Activated T-helper 1 cell treated with anti-CD3 and anti-CD28 coated beads, Interleukin-2, amount 50 U/mL, for 16 hours (primary cell): ENCODE measurements around the gene ASS1.
"Not testable (repeated sequence)": the region's sequence is repeated elsewhere in the genome, so short reads cannot be mapped to it uniquely, and the experiment has no call there.

Source experiments
- DNase-seq, 2 donors: peaks; one replicate each; pipeline ENCODE4 v3.0.0-alpha.2; 2020; ENCODE audit warnings: low read depth in 1 of 2, low spot score in 1 of 2

Gene ASS1

DNA sequence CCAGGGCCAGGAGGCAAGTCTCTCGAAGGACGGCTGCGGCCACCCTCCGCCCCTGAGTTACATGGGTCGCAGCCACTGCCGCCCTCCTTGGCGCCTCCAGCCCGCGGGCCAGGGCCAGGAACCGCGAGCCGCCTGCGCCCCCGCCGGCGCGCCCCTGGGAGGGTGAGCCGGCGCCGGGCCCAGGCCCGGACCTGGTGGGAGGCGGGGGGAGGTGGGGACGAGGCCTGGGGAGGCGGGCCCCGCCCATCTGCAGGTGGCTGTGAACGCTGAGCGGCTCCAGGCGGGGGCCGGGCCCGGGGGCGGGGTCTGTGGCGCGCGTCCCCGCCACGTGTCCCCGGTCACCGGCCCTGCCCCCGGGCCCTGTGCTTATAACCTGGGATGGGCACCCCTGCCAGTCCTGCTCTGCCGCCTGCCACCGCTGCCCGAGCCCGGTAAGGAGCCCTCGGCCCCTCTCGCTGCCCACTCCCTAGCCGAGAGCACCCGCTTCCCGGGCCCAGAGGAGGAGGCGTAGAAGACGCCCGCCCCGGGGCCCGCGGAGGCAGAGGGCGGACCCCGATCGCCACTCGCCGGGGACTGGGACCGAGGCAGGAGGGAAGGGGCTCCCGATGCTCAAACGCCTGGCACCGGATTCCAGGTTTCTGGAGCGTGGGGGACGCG is at the start of gene ASS1:
ASS1 (plus strand) TSS at position 397 of the 657 bp plus-strand sequence. CDS start 7,268 bp downstream, outside the sequence.
- peak in 1 of 2 donors; percentile 13 for DNase-seq

DNA sequence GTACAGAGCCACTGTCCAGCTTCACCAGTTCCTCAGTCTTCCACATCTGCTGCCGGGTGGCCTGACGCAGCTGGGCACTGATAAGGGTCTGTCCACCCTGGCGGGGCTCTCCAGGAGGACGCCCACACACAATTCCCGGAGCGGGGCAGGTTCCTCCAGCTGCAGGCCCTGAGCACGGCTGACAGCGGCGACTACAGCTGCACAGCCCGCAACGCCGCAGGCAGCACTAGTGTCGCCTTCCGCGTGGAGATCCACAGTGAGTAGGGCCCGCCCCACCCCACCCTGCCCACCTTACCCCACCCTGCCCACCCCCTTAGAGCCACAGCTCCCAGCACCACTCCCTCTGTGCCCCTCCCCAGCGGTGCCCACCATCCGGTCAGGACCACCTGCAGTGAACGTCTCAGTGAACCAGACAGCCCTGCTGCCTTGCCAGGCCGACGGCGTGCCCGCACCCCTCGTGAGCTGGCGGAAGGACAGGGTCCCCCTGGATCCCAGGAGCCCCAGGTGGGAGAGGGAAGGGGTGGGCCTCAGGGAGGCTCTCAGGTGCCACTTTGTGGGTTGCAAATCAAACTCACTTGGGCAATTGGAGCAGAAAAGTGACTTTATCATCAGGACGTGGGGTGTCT is 48.8 kb upstream of the ASS1 start:
- no peak for DNase-seq

DNA sequence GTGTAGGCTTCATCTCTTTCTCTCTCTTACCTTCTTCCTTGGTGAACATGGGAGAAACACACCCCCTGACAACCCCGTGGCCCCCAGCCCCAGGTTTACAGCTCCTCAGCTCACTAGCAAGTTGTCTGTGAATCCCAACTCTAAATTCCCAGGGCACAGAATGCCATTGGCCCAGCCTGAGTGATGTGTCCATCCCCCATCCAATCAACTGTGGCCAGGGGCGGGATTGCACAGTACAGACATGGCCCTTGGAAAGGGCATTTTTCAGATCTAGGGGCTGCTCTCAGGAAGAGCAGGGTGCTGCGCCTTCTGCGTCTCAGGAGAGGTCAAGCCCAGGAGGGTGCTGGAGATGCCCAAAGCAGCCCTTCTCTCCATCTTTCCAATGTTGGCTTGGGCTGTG is 48.2 kb upstream of the ASS1 start:
- DNase-seq, result no peak

DNA sequence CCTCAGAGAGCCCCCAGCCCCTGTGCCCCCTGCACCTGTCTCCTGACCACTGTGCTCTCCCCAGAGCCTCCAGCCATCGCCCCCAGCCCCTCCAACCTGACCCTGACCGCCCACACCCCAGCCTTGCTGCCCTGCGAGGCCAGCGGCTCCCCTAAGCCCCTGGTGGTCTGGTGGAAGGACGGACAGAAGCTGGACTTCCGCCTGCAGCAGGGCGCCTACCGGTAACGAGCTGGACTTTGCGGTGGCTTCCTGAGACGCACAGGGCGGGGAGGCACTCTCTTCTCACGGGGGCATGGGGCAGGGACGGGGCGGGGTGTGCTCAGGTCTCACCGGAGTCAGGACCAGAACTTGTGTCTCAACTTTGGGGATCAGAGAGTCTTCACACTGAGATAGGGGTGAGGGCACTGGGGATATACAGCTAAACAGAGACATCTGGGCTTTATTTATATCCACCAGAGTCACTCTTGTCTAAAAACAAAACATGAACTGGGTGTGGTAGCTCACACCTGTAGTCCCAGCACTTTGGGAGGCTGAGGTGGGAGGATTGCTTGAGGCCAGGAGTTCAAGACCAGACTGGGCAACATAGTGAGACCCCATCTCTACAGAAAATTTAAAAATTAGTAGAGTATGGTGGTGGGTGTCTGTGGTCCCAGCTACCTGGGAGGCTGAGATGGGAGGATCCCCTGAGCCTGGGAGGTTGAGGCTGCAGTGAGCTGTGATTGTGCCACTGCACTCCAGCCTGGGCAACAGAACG is 46.1 kb upstream of the ASS1 start:
- DNase-seq, result no peak

DNA sequence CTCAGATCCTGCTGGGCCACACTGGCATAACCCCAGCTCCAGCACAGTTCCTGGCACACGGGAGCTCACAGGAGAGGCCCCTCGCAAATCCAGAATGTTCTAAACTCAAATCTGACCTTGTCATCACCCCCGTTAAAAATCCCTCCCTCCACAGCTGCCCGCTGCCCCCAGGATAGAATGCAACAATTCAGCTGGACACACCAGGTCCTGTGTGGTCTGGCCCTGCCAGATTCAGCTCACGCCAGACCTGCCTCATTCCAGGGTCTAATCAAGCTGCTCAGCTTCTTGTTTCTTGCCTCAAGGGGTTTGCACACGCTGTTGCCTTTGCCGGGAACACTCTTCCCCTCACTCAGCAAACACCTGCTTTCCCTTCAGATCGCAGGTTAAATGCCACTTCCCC is 45.0 kb upstream of the ASS1 start:
- no peak for DNase-seq

DNA sequence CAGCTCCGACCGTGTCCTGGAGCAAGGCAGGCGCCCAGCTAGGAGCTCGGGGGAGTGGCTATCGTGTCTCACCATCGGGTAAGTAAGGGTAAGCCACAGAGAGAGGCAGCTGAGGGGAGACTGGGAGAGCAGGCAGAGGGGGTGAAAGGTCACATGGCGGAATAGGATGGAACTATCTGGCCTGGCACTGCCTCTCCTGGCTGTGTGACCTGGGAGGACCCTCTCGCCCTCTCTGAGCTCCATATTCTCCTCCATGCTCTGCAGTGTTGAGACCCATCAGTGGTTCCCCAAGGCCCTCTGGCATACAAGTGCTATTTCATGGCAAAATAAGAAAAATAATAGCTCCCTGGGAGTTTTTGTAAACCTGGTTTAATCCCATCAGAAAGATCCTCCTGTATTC is 43.9 kb upstream of the ASS1 start:
- no peak for DNase-seq

DNA sequence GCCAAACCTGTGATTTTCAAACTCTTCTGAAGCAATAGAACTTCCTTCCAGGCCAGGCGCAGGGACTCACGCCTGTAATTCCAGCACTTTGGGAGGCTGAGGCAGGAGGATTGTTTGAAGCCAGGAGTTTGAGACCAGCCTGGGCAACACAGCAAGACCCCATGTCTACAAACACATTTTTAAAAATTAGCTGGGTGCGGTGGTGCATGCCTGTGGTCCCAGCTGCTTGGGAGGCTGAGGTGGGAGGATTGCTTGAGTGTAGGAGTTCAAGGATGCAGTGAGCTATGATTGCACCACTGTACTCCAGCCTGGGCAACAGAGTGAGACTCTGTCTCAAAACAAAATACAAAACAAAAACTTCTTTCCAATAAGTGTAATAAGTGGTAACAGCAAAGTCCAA is 43.0 kb upstream of the ASS1 start:
- DNase-seq, result not testable (repeated sequence)

DNA sequence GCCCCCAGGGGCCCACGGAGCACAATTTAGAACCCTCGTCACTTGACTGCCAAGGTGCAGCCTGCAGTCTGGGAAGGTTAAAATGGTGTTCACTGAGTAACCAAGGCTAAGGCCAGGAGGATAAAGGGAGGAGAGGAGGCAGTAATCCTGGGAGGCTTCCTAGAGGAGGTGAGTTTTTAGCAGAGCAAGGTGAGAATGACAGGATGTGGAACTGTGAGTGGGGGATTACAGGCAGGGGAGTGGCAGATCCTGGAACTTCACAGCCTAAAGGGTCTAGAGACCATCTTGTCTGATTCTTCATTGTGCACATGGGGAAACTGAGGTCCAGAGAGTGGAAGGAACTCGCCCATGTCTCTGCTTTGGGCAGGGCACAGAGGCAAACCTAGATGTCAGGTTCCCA is 42.5 kb upstream of the ASS1 start:
- DNase-seq, result no peak

DNA sequence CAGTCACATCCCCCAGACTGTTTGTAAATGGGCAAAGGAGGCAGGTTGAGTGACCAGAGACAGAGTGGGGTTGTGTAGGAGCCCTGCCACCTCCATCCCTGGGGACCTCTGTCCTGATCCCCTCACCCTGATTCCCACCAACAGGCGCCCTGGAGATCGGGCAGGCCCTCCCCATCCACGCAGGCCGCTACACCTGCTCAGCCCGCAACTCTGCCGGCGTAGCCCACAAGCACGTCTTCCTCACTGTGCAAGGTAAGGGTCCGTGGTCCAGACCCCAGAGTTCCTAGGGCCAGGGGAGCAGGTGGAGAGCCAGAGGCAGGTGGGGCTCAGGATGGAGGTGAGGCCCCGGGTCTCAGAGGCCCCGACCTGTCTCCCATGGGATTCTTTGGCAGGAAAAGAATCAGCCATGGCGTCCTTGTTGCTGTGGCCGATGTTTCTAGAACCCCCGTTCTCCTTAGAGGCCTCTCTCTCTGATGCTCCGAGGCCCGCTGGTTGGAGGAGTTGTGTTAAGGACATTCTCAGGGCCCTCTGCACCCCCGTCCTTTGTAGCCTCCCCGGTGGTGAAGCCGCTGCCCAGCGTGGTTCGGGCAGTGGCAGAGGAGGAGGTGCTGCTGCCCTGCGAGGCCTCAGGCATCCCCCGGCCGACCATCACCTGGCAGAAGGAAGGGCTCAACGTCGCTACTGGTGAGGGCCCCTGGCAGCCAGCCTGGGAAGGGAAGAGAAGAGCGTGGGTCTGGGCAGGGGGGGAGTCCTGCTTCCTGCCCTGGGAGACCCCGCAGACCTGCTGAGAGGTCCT is 41.9 kb upstream of the ASS1 start:
- DNase-seq, result no peak

DNA sequence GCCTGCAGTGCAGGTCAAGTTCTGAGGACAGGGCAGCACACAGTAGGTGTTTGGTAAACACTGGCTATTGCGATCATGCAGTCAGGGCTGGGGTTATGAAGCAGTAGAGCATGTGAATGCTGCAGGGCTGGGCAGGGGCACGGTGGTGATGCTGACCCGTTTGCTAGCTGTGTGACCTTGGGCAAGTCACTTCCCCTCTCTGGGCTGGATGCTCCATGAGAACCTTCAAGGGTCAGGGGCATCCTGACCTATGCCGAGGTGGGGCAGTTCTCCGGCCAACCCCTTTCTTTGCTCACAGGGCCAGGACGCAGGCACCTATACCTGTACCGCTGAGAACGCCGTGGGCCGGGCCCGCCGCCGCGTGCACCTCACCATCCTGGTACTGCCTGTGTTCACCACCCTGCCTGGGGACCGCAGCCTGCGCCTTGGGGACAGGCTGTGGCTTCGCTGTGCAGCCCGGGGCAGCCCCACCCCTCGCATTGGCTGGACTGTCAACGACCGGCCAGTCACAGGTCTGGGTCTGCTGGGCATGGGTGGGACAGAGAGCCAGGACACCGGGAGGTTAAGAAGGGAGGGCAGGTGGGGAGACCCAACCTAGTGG is 39.0 kb upstream of the ASS1 start:
- DNase-seq, result no peak

DNA sequence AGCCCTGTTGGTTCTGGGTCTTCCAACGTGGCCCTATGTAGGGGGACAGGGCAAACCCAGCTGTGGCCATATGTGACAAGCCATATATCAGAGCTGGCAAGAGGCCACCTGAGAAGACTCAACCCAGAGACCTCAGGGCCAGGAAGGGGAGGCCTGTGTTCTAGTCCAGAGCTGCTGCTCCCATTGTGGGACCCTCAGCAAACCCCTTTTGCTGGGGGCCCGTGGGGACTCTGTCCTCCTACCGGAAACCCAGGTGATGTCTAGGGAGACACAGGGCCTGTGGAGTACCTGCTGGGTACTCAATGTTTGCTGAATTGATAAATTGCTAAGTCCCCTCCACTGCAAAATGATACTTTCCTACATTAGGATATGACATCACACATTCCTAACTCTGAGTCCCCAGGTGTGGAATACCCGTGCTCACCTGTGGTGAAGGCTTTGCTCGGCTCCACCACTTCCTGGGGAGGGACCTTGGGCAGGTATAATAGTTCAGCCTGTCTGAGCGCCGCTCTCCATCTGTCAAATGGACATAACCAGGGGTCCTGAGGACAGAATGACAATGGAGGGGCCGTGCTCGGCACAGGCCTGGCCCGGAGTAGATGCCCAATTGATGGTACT is 38.4 kb upstream of the ASS1 start:
- DNase-seq, result no peak

DNA sequence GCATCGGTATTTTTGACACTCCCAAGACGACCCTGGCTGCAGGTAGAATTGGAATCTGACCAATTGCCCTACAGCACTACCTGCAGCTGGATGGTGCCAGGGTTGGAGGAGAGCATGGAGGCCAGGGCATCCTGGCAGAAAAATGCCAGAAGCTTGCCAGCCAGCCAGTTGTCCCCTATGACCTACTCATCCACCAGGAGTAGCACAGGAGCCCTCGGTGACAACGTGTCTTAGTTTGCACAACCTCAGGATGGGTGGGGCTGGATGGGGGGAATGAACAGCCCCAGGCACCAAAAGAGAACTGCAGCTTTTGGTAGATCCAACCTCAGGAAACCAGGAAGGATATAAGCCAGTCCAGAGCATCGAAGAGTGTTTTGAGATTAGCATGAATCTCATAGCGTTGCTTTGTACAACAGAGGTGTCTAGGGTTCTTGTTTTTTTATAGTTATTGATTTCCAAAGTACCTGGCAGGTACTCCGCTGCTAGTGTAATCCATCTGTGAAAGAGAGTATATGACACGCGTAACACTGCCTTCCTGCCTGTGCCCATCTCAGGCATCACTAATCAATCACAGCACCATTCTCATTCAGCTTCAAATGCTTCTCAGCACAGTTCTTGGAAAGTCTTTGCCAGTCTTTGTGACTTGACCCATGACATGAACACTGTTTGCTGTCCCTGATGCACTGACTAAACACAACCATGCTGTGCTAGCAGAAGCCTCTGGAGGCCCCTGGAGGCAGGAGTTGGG is 36.7 kb upstream of the ASS1 start:
- DNase-seq, result no peak

DNA sequence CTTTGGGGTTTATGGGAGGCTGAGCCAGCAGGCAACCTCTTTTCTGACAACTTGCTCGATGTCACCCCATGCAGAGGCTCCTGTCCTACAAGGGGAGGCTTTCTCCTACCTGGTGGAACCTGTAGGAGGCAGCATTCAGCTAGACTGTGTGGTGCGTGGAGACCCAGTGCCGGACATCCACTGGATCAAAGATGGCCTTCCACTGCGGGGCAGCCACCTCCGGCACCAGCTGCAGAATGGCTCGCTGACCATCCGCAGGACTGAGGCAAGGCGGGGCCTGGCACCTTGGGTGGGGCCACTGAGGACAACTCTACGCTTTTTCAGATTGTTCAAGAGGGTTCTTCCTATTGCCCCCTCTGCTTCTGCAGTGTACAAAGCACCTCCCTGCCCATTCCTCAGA is 36.1 kb upstream of the ASS1 start:
- no peak for DNase-seq

DNA sequence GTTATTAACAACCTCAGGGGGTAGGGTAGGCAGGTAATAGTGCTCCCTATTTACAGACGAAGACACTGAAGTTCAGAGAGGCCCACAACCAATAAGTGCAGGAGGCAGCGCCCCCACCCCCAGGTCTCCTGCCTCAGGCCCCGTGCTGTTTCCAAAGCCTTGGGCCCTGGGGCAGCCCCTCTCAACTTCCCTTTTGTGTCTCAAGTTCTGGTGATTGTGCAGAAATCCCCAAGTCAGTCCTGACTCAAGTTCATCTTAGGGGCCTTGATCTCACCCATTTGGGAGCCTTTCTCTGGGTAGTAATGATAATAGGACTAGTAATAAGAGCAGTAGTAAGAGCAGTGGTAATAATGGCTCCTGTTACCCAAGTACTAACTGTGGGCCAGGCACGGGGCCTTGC is 35.5 kb upstream of the ASS1 start:
- no peak for DNase-seq

DNA sequence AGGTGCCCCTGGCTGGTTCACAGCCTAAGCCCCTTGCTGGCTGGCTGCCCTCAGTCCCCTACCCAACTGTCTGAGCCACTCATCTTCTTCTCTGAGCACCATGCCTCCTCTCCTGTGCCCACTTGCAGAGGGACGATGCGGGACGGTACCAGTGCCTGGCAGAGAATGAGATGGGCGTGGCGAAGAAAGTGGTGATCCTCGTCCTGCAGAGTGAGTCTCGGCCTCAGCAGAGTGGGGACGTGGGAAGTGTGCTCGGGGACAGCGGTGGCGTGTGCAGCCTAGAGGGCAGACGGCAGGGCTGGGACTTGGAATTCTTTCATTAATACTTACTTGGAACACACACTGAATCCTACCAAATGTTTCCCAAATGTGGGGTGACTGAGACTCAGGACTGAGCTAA is 34.3 kb upstream of the ASS1 start:
- DNase-seq, result no peak

DNA sequence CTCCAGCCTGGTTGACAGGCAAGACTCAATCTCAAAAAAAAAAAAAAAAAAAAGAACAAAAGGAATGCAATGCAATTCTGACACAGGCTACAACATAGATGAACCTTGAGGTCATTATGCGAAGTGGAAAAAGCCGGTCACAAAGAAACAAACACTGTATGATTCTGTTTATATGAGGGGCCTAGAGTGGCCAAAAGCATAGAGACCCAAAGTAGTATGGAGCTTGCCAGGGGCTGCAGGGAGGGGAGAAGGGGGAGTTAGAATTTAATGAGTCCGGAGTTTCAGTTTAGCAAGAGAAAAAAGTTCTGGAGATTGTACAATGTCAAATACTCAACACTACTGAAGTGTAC is 33.2 kb upstream of the ASS1 start:
- DNase-seq, result no peak

DNA sequence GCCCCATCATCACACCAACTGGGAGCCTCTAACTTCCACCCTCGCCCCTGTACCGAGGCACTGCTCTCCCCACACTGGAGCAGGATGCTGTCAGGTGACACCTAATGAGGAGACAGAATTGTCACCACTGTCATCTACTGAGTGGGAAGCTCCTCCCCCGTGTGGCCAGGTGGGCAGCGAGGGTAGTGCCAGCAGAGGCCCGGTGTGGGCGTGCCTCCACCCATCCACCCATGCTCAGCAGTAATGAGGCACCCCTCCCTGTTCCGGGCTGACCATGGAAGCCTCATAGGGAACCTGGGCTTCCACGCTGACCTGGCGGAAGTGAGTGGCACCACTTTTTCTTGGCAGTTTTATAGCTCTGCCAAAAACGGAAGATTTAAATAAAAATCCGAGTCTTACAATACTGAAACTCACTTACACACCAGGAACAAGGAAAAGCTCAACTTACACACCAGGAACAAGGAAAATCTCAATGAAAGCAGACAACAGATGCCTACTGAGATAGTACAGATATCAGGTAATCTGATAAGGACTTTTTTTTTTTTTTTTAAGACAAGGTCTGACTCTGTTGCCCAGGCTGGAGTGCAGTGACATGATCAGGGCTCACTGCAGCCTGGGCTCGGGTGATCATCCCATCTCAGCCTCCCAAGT is 30.6 kb upstream of the ASS1 start:
- no peak for DNase-seq

DNA sequence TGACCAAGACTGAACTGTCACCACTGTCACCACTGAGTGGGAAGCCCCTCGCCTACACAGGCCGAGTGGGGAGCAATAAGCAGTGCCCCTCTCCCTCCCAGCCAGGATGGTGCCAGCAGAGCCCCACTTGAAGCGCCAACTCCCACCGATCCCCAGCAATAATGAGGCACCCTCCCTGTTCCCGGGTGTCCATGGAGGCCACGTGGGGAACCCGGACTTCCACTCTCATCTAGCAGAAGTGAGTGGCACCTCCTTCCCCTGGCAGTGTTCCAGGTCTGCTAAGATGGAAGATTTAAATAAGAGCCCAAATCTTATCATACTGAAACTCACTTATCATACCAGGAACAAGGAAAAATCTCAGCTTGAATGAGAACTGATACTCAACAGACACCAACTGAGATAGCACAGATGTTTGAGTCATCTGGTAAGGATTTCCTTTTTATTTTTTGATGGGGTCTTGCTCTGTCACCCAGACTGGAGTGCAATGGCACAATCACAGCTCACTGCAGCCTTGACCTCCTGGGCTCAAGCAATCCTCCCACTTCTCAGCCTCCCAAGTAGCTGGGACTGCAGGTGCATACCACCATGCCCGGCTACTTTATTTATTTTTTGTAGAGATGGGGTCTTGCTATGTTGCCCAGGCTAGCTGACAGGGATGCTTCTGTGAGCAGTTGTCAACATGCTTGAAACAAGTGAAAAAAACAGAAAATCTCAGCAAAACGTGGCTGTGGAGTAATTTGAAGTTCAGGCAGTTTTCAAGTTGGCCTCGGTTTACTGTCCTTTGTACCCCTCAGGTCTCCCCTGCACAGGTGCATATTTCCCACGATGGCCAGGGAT is 29.6 kb upstream of the ASS1 start:
- no peak for DNase-seq

DNA sequence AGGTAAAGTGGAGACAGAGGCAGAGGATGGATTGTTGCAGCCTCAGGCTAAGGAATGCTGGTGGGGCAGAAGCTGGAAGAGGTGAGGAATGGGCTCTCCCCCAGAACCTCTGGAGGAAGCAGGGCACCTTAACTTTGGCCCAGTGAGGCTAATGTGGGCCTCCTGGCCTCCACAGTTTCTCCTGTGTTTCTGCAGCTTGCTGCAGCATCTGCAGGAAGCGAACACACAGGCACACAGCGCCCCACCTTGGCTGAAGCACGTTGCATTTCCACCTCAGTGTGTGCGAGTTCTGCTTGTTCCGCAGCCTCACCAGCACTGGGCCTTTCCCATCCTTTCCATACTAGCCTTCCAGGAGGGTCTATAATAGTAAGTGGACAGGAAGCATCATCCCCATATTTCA is 27.2 kb upstream of the ASS1 start:
- no peak for DNase-seq
